Fibroblast of gingiva (primary cell): ENCODE data around the gene FOXJ1.

Experiments used
- DNase-seq: peaks from one replicate; pipeline ENCODE4 v3.0.0-alpha.2; 2011; ENCODE audit warnings: low read depth

The FOXJ1 gene

DNA sequence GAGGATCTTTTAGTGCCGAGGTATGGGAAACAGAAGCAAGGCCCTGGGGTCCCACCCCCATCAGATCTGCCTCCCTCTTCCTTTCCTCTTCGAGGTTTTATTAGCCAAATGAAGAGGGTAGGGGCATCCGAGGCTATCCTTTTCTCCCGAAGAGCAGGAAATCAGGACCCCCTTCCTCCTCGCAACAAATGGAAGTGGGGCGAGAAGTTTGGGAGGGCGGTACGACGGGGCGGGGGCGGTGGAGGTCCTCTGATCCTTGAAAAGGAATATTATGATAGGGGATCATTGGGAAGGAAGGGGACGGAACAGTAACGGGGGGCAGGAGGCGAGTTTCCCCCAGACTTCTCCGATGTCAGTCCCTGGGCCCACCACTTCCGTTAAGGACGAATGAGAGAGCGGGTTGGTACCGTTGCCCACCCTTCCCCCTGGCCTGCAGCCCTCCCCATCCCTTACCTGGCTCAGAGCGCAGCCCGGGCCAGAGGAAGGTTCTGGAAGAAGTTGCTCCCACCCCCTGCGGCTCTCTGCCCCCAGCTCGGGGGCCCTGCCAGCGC lies 309 bp downstream of the FOXJ1 start:
- no peak for DNase-seq

DNA sequence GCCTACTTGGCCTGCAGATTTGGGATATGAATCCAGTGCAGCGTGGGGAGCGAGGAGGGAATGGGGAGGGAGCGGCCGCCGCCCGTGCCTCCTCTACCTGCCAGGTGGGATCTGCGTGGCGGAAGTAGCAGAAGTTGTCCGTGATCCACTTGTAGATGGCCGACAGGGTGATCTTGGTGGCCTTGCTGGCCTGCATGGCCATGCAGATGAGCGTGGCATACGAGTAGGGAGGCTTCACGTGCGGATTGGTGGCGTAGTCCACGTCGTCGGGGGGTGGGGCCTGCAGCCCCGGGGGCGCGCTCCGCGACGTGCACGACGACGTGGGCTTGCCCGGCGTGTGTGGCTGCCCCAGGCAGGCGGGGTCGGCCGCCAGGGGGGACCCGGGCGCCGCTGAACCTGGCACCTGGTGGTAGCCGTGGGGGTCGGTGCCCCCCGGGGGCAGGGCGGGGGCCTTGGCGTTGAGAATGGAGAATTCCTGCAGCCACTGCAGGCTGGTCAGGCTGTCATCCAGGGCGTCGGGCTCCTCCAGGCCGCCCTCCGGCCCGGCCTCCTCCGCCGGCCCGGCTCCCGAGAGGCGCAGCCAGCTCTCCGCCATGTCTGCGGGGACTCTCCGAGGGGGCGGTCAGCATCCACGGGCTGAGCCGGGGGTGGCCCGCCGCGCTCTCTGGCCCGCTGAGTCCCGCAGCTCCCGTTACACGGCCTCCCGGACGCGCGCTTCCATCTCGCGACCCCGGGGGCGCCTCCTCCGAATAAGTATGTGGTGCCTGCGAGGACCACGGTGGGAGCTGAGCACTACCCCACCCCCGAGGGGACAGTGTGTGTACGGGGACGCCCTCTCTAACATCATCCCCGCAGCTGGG lies 1.0 kb downstream of the FOXJ1 start:
- DNase-seq, result no peak

DNA sequence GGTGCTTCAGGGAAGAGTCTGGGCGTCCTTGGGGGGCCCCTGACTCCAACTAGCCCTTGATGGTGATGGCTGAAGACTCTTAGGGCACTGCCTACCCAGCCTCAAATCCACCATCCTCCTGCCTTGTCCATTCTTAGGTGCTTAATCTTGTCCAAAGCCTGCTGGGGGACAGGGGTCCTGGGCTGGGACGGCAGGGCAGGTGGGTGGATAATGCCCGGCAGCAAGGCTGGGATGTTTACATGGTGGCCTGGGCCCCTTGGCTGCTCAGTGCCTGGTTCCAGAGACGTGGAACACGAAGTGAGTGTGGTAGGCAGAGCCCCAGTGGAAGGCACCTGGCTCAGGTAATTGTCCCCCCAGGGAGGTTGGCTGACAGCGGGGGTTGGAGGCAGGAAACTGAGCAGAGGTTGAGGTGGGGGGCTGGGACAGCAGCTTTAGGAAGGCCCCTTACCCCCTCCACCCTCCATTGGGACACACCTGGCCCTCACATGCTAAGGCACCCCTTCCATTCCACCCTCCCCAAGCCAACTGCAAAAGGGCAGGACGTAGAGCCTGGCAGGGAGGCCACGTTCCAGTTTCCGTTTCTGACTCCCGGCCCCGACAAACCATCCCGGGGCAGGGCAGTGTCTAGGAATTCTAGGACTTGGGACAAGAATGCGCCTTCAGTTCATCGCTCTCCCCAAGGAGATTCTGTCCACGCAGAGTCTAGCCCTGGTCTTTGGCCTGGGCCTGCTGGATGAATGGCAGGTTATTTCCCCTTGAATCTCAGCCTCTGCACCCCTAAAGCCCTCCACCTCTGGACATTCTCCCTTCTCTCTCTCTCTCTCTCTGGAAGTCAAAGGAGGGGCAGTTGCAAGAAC lies 1.9 kb downstream of the FOXJ1 start:
- DNase-seq, result no peak

DNA sequence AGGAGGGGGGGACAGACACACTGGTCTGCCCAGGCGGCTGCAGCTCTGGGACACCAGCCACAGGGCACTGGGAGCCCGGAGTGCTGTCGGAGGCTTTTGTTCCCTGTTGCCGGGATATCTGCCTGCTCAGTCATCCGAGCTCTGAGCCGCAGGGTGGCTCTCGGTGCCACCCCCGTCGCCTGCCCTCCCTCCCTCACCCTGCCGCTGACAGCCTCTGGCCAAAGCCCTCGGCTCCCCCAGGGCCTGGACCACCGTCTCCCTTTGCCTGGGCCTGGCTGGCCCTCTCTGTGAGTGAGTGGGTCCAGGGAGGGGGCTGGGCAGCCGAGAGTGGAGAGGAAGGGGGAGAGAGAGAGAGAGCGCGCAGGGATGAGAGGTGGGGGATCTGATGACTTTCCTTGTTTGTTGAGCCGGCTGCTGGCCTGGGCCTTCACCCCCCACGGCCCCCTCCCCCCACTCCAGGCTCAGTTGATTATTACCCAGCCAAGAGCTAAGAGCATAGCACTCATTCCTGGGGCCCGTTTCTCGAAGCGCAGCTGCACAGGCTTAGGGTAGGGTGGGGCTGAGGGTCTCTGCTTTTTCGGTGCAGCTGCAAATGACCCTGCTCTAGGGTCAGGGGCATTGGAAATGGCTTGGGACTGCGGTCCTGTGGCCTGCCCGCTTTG lies 2.7 kb downstream of the FOXJ1 start:
- DNase-seq, result no peak

DNA sequence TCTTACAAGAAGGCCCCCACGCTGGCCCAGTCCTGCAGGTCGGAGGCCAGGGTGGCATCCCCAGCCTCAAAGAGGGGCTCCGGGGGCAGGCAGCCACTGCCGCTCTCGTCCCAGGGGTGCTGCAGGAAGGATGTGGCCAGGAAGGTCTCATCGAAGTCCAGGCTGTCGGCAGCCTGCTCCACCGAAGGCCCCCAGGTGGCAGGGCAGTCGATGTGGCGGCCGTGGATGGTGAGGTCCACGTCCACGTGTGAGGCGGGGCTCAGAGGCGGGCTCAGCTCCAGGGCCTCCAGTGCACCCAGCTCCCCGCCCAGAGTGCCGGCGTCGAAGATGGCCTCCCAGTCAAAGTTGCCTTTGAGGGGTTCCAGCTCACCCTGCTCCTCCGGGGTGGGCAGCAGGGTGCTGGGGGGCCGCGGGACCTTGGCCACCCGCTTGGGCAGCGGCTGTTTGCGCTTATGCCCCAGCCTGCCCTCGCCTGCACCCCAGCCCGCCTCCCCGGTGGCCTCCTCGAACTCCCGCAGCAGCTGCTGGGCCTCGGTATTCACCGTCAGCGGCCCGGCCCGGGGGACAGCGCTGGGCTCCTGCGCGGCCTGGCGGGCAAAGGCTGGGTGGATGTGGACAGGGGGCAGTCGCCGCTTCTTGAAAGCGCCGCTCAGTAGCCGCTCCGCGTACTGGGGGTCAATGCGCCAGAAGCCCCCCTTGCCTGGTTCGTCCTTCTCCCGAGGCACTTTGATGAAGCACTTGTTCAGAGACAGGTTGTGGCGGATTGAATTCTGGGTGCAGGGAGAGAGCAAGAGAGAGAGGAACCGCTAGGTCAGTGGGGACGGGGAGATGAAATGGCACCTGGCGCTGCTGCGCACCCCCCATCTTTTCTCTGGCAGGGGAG lies 3.5 kb downstream of the FOXJ1 start:
- no peak for DNase-seq

DNA sequence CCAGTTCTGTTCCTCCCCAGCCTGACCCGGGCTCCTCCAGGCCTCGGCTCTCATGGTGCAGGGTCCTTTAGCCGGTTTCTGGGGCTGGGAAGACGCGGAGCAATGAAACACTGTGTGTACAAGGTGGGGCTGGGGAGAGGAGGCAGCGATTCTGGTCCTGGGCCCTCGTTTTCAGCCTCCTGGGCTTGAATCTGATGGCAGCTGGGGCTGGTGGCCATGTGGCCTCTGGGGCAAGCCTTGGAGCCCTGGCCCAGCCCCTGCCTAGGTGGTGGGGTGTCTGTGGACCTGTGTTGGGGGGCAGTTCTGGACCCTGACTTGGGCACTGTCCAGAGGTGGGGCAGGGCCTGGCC lies 4.1 kb downstream of the FOXJ1 start:
- no peak for DNase-seq

DNA sequence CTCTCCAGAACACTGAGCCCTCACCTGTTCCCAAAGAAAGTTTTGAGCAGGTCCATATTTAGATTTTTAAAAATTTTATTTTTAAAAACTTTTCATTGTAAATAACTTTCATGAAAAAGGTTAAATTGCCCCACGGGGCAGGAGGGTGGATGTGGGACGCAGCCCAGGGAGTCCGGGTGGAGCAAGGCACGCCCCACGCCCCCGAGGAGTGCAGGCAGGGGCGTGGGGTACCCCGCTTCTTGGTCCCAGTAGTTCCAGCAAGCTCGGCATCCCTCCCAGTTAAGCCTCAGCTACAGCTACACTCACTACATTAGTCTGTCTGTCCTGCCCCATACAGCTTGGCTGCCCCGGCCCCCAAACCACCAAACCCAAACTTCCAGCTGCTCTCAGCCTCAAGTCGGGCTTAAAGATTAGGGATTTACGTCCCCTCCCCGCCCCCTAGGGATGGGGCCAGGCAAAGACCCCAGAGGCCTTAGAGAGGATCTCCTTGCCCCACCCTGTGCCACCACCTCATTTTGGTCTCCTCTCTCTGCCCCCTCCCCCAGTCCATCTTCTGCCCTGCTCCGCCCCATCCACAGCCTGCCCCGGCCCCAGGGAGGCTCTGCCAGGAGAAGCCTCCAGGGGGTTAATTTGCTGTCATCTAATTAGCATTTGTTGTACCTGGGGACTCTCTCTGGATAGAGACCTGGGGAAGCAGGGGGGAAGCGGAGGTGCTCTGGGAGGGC lies 4.6 kb downstream of the FOXJ1 start:
- DNase-seq, result no peak

DNA sequence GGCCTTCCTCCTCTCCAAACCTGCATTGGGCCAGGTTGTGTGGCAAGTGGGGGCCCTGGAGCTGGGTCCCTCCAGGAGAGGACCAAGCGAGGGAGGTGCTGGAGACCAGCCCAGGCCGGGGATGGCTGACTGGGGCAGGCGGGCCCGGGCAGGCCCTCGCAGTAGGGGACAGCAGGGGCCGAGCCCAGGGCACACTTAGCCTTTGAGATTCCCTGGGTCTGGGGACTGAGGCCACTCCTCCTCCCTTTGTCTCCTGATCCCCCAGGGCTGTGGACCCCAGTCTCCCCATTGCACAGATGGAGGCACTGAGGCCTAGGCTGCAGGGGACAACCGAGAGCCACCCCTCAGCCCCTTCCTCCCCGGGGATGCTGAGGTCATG lies 5.2 kb downstream of the FOXJ1 start:
- no peak for DNase-seq

DNA sequence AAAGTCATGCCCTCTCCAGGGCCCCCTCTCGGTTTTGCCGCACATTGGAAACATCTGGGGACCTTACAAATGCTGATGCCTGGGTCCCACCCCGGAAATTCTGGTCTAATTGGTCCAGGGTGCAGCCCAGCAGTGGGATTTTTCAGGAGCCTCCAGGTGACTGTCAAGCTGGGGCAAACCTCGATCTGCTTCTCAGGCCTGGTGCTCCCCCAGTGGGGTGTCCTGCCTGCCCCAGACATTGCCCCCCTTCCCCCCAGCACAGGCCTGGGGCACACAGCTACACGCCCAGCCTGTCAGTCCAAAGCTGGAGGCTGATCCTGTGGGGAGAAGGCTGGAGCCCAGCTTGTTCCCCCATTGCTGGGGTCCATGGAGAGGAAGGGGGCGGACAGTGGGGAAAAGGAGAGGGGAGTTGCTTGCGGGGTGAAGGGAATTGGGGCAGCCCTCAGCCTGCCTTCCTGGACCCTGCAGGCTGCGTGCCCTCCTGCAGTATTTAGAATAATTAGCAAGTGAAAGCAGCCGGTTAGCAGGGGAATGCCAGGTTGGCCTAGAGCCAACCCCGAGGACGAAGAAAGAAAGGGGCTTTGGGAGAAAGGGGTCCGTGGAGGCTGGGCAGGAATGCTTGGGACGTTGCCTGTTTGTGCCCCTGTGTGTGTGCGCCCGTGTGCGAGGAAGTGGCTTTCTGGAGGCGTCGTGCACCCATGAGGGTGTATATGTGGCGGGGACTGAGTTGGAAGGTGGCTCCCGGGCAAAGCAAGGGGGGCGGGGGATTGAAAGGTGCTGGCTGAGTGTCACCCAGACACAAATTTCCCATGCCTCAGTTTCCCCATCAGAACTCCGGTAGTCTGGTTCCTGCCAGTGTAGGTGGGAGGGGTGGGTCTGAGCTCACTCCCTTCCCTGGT lies 5.9 kb downstream of the FOXJ1 start:
- DNase-seq, result no peak

DNA sequence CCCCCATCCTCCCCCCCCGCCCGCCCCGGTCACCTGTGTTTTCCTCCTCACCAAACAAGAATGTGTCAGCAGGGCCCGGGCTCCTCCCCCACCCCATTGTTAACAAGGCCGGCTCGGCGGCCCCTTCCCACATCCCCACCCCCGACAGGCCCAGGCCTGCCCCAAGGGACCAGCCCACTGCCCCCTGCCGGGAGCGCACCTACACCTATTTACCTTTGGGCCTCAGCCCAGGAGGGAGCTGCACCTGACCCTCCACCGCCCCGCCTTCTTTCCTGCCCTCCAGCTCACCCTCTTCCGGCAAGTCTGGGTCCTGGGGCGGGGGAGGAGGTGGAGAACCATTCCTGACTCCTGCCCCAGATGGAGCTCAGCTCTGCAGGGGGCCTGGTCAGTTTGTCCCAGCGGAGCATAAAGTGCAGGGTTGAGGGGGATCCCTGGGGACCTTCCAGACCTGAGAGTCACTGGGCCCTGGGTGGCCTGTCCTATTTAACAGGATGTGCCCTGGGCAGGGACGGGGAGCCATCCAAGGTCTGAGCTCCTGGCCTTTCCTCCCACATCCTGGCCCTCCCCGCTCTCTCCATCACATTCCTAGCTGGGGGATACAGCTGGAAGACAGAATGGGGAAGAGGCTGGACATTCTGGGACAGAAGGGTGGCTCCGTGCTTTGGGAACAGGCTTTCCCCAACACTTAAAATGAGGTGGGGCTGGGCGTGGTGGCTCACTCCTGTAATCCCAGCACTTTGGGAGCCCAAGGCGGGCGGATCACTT lies 8.3 kb downstream of the FOXJ1 start:
- no peak for DNase-seq

DNA sequence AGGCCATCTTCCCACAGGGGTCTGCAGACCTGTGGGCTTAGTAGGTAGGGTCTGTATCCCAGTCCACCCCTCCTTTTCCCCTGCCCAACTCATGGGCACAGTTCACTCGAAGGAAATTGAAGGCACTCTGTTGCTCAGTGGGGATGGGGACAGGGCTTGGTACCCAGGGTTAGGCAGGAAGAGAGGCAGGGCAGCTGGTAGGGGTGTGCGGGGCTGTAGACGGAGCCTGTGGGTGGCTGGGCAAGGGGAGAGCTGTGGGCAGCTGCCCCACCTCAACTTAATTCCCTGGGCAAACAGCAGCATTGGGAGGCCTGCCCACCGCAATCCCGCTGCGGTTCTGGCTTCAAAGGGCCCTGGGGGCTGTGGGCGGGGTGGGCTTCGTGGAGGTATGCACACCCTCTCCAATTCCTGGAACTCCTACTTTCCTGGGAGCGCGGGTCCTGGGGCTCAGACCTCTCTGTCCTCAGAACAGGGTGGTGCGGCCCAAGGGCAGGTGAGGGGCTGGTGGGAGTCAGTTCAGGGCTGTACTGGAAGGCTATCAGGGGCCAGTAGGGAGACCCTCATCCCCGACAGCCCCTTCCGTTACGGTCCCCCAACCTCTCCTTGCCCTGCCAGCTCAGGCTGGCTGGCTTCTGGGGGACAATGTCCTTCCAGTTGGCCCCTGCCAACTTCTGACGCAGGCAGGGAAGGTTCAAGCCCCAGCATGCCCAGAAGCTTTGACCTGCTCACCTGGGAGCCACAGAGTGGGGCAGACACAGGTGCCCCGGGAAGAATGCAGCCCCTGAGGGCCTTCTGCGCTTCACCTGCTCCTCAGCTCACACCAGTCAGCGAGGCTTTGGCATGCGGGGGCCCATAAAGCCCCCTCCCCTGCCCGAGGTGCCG lies 9.1 kb downstream of the FOXJ1 start:
- no peak for DNase-seq

DNA sequence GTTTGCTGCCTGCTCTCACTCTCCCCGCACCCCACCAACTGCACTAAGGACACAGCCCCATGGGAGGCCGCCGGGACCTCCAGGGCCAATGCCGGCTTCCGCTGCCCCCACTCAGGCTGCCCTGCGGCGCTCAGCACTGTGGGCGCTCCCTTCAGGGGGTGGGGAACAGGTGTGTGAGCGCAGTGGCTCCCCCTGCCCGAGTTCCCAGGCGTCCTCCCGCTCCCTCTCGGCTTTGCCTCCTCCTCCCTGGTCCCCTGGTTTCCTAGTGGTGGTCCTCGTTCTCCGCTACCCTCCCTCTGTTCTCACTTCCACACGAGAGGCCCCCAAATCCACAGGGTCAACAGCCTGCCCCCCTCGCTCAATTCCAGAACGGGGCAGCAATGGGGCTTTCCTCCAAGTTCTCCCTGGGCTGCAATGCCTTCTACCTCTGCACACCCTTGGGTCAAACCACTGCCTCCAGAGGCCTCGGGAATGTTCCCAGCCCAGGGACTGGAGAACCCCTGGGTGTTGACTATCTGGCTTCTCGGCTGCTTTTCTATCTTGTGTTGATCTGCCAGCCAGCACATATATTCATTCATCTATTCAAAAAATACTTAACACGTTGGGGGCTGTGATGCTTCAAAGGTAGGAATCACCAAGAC lies 9.9 kb downstream of the FOXJ1 start:
- no peak for DNase-seq

DNA sequence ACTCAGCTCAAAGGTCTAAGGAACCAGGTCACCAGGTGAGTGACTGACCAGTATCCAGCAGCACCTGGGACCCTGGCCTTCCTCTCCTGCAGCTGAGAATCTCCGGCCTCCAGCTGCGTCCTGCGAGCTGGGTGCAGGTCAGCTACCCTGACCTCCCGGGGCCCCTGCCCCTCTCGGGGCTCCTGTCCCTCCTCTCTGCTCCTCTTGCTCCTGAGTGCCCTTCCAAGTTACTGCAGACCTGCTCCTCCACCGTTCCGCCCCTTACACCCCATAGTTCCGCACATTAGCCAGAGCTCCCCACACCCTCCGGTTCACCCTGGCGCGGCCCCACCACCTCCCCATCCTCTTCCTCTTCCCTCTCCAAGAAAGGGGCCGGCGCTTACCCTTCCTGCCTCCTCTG lies 10.6 kb downstream of the FOXJ1 start:
- DNase-seq, result no peak

DNA sequence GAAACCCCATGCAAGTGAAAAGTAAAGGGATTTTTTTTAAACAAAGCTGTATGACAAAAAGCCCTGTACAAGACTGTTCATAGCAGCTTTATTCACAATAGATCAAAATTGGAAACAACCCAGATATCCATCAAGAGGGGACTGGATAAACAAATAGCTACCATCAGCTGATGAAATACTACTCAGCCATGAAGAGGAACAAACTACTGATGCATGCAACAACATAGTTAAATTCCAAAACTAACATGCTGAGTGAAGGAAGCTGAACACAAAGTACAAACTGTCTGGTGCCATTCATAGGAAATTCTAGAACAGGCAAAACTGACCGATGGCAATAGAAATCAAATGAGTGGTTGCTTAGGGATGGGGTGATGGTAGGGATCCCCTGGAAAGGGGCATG lies 15.1 kb downstream of the FOXJ1 start:
- no peak for DNase-seq

DNA sequence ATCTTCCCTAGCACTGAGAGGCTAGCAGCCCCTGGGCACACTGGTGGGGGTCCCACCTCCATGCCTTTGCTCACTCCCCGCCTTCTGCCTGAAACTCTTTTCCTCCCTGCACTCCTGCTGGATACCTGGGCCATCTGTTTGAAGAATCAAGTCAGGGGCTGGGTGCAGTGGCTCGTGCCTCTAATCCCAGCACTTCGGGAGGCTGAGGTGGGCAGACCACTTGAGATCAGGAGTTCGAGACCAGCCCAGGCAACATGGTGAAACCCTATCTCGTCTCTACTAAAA lies 15.7 kb downstream of the FOXJ1 start:
- DNase-seq, result no peak

DNA sequence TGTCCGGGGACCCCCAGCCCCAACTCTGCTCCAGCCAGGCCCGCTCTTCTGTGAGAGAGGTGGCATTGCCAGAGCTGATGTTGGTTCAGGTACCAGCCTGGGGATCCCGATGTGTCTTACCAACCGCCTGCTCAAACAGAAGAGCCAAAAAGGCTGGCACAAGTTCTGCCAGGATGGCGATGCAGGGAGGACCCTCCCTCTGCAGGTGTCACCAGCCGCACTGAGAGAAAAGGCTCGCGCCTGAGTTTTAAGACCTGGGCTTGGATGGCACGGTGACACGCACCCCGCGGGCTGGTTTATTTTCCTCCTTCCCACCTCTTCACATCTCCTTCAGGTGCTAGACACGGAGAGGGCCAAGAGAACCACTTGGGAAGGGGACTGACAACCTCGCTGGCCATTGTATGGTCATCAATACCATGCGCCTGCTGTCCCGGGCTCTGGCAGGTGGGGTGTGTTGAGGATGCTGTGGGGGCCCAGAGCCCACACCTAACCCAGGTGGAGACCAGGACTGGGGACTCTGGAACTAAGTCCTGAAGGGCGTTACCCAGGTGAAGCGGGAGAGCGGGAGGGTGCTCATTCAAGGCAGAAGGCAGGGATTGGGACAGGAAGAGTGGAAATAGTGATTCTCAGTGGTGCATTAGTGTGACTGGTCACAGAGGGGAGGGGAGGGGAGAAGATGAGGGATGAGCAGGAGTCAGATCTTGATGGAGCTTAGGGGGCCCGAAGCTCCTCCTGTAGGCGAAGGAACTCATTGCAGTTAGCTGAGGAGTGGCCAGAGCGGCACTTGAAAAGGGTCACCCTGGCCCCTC lies 16.3 kb downstream of the FOXJ1 start:
- no peak for DNase-seq
